Astrocyte of the cerebellum (primary cell): ENCODE measurements around the gene BBIP1.

Source experiments
- DNase-seq: peaks from one replicate; pipeline ENCODE4 v3.0.0-alpha.2; 2011; ENCODE audit warnings: low read depth
- H3K4me3 ChIP-seq: 2 replicates; pipeline ENCODE4 v1.5.1; 2011; ENCODE audit warnings: mild to moderate bottlenecking, low read depth, low read length, moderate library complexity
- CTCF ChIP-seq: IDR thresholded peaks from 2 replicates; pipeline ENCODE4 v1.5.1; 2012; ENCODE audit warnings: low read length, low read depth, moderate library complexity, mild to moderate bottlenecking; ENCODE audit errors: missing control alignments
- in situ Hi-C: cut with HindIII; loops from 2 replicates; pipeline ENCODE4 v1.10.0; 2017; ENCODE audit warnings: low sequenced_read_pairs

Gene BBIP1

GRCh38 chr10:110857265-110858171 lies 61.5 kb downstream of the BBIP1 start:
- no peak for DNase-seq
- no peak for TF ChIP-seq CTCF
- no peak overlapping the region for H3K4me3 ChIP-seq
- in situ Hi-C loops, result loop anchor here (5.0 kb wide), 1 partner anchor 35 kb away; no protein-coding TSS in a partner anchor

- H3K4me3 ChIP-seq, result no peak overlapping the region
- TF ChIP-seq CTCF, result no peak
- no peak for DNase-seq
- in situ Hi-C loops, result no loop called here
Observed at GRCh38 chr10:110853921-110854605, 64.9 kb downstream of the BBIP1 start.

GRCh38 chr10:110852947-110853346 lies 66.0 kb downstream of the BBIP1 start:
- no peak for TF ChIP-seq CTCF
- DNase-seq, result no peak
- in situ Hi-C loops, result no loop called here

GRCh38 chr10:110852255-110852896 lies 66.6 kb downstream of the BBIP1 start:
- DNase-seq, result no peak
- H3K4me3 ChIP-seq, result no peak overlapping the region
- no peak for TF ChIP-seq CTCF
- in situ Hi-C loops, result no loop called here

More at GRCh38 chr10:110852947-110853346, 66.0 kb downstream of the BBIP1 start:
- no peak overlapping the region for H3K4me3 ChIP-seq

- no peak for DNase-seq
- in situ Hi-C loops, result no loop called here
- TF ChIP-seq CTCF, result no peak
- no peak overlapping the region for H3K4me3 ChIP-seq
Observed at GRCh38 chr10:110851020-110851612, 67.9 kb downstream of the BBIP1 start.

GRCh38 chr10:110850099-110850498 lies 68.9 kb downstream of the BBIP1 start:
- no peak for TF ChIP-seq CTCF
- in situ Hi-C loops, result no loop called here
- no peak for DNase-seq
- H3K4me3 ChIP-seq, result no peak overlapping the region
